Astrocyte (in vitro differentiated cells and primary cell): ENCODE data around the gene MEPCE. TPM values are rescaled to one million over a fixed set of nuclear protein-coding genes. Genes with fewer than 3 reads are reported as not detected.

ENCODE experiments used
- DNase-seq: peaks from one replicate; pipeline ENCODE4 v3.0.0-alpha.2; 2010; ENCODE audit warnings: low read depth
- FAIRE-seq: peaks from 2 replicates; lab custom pipeline; 2011; peaks lifted over from hg19 to GRCh38; lab: Jason Lieb, UNC
- H2AFZ ChIP-seq: 2 replicates; pipeline ENCODE4 v1.6.0; 2012; ENCODE audit warnings: low read depth, low read length, inconsistent platforms
- H3K27ac ChIP-seq: 2 replicates; pipeline ENCODE4 v1.5.1; 2011; ENCODE audit warnings: low read depth, low read length, inconsistent platforms
- H3K27me3 ChIP-seq: 2 replicates; pipeline ENCODE4 v1.6.0; 2011; ENCODE audit warnings: low read length, inconsistent platforms; ENCODE audit not compliant: insufficient read depth
- H3K36me3 ChIP-seq: 2 replicates; pipeline ENCODE4 v1.5.1; 2011; ENCODE audit warnings: low read length, inconsistent platforms; ENCODE audit not compliant: insufficient read depth
- H3K4me1 ChIP-seq: 2 replicates; pipeline ENCODE4 v1.5.1; 2011; ENCODE audit warnings: low read length, inconsistent platforms; ENCODE audit not compliant: insufficient read depth
- H3K4me2 ChIP-seq: 2 replicates; pipeline ENCODE4 v1.6.0; 2012; ENCODE audit warnings: low read length, inconsistent platforms
- H3K4me3 ChIP-seq: 2 replicates; pipeline ENCODE4 v1.5.1; 2011; ENCODE audit warnings: low read depth, mild to moderate bottlenecking, low read length, inconsistent platforms; ENCODE audit not compliant: insufficient read depth
- H3K79me2 ChIP-seq: 2 replicates; pipeline ENCODE4 v1.6.0; 2012; ENCODE audit warnings: mild to moderate bottlenecking, low read length, inconsistent platforms; ENCODE audit not compliant: insufficient read depth
- H3K9ac ChIP-seq: 2 replicates; pipeline ENCODE4 v1.6.0; 2012; ENCODE audit warnings: mild to moderate bottlenecking, low read length, inconsistent platforms
- H3K9me3 ChIP-seq: 2 replicates; pipeline ENCODE4 v1.5.1; 2012; ENCODE audit warnings: low read depth, mild to moderate bottlenecking, low read length, inconsistent platforms; ENCODE audit not compliant: insufficient read depth
- H4K20me1 ChIP-seq: 2 replicates; pipeline ENCODE4 v1.6.0; 2012; ENCODE audit warnings: low read length, inconsistent platforms; ENCODE audit not compliant: insufficient read depth
- H3K27ac Mint-ChIP-seq: one replicate; pipeline ENCODE4 v1.8.0; 2021; ENCODE audit warnings: mild to moderate bottlenecking, mixed read lengths; ENCODE audit not compliant: unreplicated experiment
- H3K27me3 Mint-ChIP-seq: one replicate; pipeline ENCODE4 v1.8.0; 2021; ENCODE audit warnings: low read depth, mixed read lengths; ENCODE audit not compliant: unreplicated experiment
- H3K36me3 Mint-ChIP-seq: one replicate; pipeline ENCODE4 v1.8.0; 2021; ENCODE audit warnings: low read depth, mixed read lengths; ENCODE audit not compliant: unreplicated experiment
- H3K4me1 Mint-ChIP-seq: one replicate; pipeline ENCODE4 v1.8.0; 2021; ENCODE audit warnings: low read depth, mixed read lengths; ENCODE audit not compliant: unreplicated experiment
- H3K4me3 Mint-ChIP-seq: one replicate; pipeline ENCODE4 v1.8.0; 2021; ENCODE audit warnings: mild to moderate bottlenecking, moderate library complexity, mixed read lengths; ENCODE audit not compliant: unreplicated experiment
- H3K9me3 Mint-ChIP-seq: one replicate; pipeline ENCODE4 v1.8.0; 2021; ENCODE audit warnings: mild to moderate bottlenecking, mixed read lengths; ENCODE audit not compliant: unreplicated experiment
- EZH2 ChIP-seq: IDR thresholded peaks from 2 replicates; pipeline ENCODE4 v1.6.1; 2012; ENCODE audit warnings: mild to moderate bottlenecking, low read length, inconsistent platforms; ENCODE audit not compliant: insufficient read depth
- total RNA-seq: library from RNA; stranded (reverse); gene quantifications from 2 replicates; pipeline ENCODE4 v1.2.1, GENCODE V29; 2021
- TF ChIP-seq, protein P1 (sequence below): IDR thresholded peaks from 2 replicates; pipeline ENCODE4 v1.5.1; 2011; ENCODE audit warnings: low read depth, mild to moderate bottlenecking, inconsistent platforms, low read length, moderate library complexity; ENCODE audit not compliant: insufficient read depth

Gene MEPCE
- total RNA-seq, 1 donor from 2014 or later, result 20.2 TPM

- Histone ChIP-seq H3K36me3 (no peaks in the 10 kb centered on the region), H2AFZ (no peak overlapping the region), H3K9me3 (no peaks in the 10 kb centered on the region), H3K4me1 (no peaks in the 10 kb centered on the region), H3K27ac (no peak overlapping the region), H4K20me1 (no peaks in the 10 kb centered on the region), H3K4me3 (no peak overlapping the region), H3K79me2 (no peaks in the 10 kb centered on the region), H3K9ac (no peak overlapping the region), H3K4me2 (no peak overlapping the region), H3K27me3 (peaks cover 27% of the 10 kb centered on the region)
- peaks cover 3% of the 10 kb centered on the region for H3K9me3 Mint-ChIP-seq
- peaks cover 2% of the 10 kb centered on the region for H3K36me3 Mint-ChIP-seq
- DNase-seq (no peak), FAIRE-seq (no peak)
- H3K4me3 Mint-ChIP-seq, result no peak overlapping the region
- no peak for TF ChIP-seq EZH2
- TF ChIP-seq, protein P1, sequence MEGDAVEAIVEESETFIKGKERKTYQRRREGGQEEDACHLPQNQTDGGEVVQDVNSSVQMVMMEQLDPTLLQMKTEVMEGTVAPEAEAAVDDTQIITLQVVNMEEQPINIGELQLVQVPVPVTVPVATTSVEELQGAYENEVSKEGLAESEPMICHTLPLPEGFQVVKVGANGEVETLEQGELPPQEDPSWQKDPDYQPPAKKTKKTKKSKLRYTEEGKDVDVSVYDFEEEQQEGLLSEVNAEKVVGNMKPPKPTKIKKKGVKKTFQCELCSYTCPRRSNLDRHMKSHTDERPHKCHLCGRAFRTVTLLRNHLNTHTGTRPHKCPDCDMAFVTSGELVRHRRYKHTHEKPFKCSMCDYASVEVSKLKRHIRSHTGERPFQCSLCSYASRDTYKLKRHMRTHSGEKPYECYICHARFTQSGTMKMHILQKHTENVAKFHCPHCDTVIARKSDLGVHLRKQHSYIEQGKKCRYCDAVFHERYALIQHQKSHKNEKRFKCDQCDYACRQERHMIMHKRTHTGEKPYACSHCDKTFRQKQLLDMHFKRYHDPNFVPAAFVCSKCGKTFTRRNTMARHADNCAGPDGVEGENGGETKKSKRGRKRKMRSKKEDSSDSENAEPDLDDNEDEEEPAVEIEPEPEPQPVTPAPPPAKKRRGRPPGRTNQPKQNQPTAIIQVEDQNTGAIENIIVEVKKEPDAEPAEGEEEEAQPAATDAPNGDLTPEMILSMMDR, result no peak
- H3K27ac Mint-ChIP-seq, result no peak overlapping the region
- H3K4me1 Mint-ChIP-seq, result no peaks in the 10 kb centered on the region
- peaks cover 10% of the 10 kb centered on the region for H3K27me3 Mint-ChIP-seq
These were observed 16.3 kb upstream of the MEPCE start for GRCh38 chr7:100413346-100413745.

- Histone ChIP-seq H3K4me1 (no peaks in the 10 kb centered on the region), H3K27ac (no peak overlapping the region), H3K9me3 (no peaks in the 10 kb centered on the region), H3K4me3 (no peak overlapping the region), H3K9ac (no peak overlapping the region), H3K79me2 (no peaks in the 10 kb centered on the region), H3K27me3 (peaks cover 22% of the 10 kb centered on the region), H2AFZ (no peak overlapping the region), H4K20me1 (no peaks in the 10 kb centered on the region), H3K36me3 (no peaks in the 10 kb centered on the region), H3K4me2 (no peak overlapping the region)
- no peak for DNase-seq
- peaks cover 10% of the 10 kb centered on the region for H3K27me3 Mint-ChIP-seq
- no peak for FAIRE-seq
- peaks cover under 1% of the 10 kb centered on the region for H3K4me1 Mint-ChIP-seq
- H3K4me3 Mint-ChIP-seq, result no peak overlapping the region
- H3K27ac Mint-ChIP-seq, result no peak overlapping the region
- TF ChIP-seq, protein P1, result no peak
- TF ChIP-seq EZH2, result no peak
- peaks cover 3% of the 10 kb centered on the region for H3K9me3 Mint-ChIP-seq
- H3K36me3 Mint-ChIP-seq, result peaks cover 2% of the 10 kb centered on the region
These were observed 15.7 kb upstream of the MEPCE start for GRCh38 chr7:100413889-100414288.

DNA sequence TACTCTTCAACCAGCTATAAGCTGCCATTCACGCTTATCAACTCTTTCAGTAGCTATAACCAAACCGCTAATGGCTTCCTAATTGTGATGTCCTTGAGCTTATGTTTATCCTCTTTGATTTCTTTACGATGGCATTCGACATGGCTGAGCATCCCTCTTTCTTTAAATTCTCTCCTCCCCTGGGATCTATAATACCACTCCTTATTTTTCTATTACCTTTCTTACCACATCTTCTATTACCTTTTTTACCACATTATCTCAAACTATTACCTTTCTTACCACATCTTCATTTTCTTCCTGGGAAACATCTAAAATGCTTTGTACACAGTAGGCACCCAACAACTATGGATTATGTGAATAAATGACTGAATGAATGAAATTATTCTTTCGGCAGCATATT is 14.2 kb upstream of the MEPCE start:
- no peak overlapping the region for H3K9ac ChIP-seq
- no peaks in the 10 kb centered on the region for H3K79me2 ChIP-seq
- no peak for DNase-seq
- Mint-ChIP-seq H3K27ac (no peak overlapping the region), H3K4me1 (peaks cover 9% of the 10 kb centered on the region), H3K4me3 (no peak overlapping the region), H3K27me3 (peaks cover 10% of the 10 kb centered on the region), H3K9me3 (peaks cover 3% of the 10 kb centered on the region), H3K36me3 (peaks cover 2% of the 10 kb centered on the region)
- no peaks in the 10 kb centered on the region for H3K36me3 ChIP-seq
- no peaks in the 10 kb centered on the region for H3K4me1 ChIP-seq
- no peak for FAIRE-seq
- H3K4me2 ChIP-seq, result no peak overlapping the region
- no peaks in the 10 kb centered on the region for H4K20me1 ChIP-seq
- peaks cover 6% of the 10 kb centered on the region for H3K27me3 ChIP-seq
- TF ChIP-seq, protein P1, result no peak
- no peak for TF ChIP-seq EZH2
- no peaks in the 10 kb centered on the region for H3K9me3 ChIP-seq
- no peak overlapping the region for H3K27ac ChIP-seq
- no peak overlapping the region for H3K4me3 ChIP-seq
- no peak overlapping the region for H2AFZ ChIP-seq
